Stimulated activated CD4-positive, alpha-beta T cell treated with anti-CD3 and anti-CD28 coated beads, Interleukin-2, amount 100 ng/mL, for 24 hours (primary cell): ENCODE measurements around the gene MAP7.
"Not testable (repeated sequence)": the region's sequence is repeated elsewhere in the genome, so short reads cannot be mapped to it uniquely, and the experiment has no call there.

Source experiments
- DNase-seq, 2 donors: peaks; one replicate each; pipeline ENCODE4 v3.0.0-alpha.2; 2020

The MAP7 gene

DNA sequence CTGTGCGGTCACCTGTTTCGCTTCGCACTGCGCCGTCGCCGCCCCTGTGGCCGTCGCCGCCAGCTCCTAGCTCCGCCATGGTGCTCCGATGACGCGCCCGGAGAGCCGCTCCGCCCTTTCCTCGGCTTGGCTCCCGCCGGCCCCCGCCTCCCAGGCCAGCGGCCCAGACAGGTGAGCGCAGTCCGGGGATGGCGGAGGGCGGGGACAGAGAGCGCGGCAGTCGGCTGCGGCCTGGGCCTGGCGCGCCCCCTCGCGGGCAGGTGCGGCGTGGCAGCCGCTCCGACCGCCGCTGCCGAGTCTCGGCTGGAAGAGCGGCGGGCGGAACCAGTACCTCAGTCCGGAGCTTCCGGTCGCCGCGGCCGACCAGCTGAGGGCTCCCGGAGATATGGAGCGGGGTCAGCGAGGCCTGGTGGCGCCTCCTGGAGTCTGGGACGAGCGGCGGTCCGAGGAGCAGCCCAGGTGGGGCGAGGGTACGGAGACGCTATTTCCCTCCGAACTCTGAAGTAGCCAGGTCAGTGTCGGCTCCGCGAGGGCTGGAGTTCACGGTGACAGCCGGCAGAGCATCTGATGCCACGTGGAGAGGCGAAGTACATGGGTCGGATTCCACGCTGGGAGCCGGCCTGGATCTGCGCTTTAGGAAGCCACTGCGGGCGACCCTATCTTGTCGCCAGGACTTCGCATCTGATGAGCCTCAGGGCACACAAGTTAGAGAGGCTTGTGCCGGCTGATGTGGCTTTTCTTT, at the start of gene MAP7:
Gene MAP7, minus strand, starts transcription at position 93 of the 742 bp plus-strand sequence. Its CDS starts 14 bp downstream, at position 79.
- peak; percentile 60 to 74 for DNase-seq

DNA sequence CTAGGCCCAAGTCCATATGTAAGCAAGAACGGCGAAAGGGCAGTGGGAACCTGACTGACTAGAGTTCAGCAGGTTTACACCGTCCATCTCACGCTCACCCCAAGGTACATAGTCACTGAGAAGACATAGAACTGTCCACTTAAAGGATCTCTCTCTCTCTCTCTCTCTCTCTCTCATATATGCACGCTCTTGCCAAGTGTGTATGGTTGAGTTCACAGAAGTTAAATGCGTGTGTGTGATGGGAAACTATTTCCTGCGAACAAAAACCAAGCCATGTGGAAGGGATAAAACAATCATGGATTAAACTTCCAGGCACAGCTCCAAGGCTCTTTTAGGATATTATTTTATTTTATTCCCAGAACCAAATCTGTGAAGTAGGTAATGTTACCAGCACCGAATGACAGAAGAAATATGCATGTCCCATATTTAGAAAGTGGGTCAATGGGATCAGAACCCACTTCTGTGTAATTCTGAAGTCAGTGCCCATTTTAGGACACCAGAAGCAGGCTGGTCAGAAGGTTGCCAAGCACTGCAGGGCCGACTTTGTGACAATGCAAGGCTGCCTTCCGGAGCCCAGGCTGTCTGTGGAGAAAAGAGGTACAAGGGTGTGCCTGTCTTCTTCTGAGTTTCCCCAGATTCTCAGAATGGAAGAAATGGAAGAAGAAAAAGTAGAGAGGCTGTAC, 49.2 kb upstream of the MAP7 start:
- no peak for DNase-seq

DNA sequence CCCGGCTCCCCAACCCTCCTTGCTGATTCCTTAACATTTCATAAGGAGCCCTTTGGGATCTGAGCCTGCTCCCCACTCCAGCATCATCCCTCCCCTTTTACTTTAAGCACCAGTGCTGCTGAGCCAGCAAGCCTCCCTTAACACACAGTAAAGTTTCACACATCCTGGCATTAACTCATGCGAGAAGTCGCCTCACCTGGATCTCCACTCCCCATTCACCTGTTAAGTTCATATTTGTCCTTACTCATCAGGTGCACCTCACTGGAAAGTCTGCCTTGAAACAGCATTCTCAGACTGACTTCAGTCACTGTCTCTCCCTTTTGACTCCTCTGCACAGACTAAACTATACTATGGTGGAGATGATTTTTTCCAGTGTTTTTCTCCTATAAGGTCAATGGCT, 47.8 kb upstream of the MAP7 start:
- DNase-seq, result no peak

DNA sequence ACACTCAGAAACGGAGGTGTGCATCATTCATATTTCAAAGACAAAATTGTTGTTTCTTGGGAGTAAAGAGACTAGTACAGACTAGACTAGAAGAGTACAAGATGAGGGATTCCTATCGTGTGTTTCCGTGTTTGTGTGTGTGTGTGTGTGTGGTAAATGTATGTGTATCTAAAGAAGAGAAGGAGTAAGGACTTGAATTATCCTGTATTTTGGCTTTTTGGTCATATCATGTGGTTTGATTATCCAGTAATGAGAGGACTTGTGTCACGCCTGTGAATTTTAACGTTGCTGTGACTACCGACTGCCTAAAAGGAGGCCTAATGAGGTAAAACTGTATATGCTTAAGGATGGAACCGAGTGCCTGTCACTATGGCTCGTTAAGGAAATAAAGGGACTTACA, 44.4 kb upstream of the MAP7 start:
- no peak for DNase-seq

DNA sequence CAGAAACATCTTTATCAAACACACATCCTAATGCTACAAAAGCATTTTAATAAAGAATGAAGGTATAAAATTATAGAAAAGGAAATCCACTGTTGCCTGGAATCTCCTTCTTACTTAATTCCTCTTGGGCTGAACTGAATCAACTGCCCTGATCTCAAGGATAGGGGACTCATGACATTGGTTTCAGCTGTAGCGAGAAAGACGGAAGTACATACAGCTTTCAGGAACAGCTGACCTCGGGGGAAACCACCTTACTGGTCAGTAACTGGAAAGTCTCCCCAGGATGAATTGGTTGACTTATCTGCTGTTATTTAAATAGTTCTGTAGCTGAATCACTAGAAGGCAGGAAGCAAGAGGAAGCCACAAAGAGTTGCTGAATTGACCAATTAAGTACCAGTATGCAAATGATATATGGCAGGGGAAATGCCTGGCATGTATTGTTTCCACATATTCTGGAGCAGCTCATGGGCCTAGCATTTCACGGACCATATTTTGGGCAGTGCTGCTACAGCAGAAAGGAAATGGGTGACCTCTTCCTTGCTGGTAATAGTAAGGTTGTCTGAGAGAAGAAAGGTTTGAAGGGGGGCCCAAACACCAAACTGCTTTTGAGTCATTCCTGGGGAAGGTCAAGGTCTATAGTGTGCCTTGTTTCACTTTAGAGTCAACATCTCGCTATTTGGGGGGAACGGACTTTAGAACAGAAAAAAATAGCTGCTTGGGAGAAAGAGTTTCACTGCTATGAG, 43.7 kb upstream of the MAP7 start:
- peak; percentile 39 to 41 for DNase-seq

DNA sequence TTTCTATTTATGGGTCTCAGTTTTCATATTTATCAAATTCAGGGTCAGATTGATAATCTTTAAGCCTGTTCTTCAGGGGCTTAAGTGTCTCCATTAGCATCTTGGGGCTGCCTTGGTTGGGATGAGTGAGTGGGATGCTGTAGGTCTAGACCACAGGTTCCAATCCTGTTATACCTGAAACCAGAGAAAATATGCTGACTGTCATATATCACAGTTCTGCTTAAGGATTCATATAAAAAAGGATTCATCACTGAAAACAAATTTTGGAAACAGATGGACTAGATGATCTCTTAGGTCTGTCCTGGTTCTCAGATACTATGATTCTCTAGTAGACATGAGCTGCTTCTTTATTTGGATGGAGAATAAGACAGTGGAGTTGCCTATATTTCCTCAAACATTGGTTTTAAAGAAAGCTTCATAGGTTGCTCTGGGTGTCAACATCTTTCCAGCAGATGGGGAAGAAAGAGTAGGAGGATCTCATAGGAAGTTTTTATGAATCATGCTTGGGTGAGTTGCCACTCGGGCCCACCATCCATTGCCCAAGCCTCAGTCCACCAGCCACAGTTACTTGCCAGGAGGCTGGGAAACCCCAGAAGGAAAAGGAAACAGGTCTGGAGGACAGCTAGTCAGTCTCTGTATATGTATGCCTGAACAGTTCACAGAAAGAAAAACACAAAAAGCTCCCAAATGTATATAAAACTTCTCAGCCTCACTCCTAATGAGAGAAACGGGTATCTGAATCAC, 42.9 kb upstream of the MAP7 start:
- no peak for DNase-seq

DNA sequence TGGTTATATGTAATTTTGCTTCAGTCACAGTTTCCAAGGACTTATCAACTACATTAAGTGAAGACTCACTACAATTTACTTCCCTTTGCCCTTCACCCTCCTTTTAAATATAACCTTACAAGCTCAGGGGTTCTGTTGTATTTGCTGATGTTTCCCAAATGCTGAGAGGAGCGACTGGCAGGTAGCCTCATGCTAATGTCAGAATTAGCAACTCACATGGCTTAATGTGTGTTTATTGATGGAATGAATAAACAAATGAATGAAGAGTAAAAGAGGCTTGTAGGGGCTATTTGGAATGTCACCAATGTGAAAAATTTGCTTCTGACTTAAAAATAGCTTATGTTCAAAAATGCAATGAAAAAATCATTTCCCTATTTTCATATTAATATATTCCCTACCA, 41.4 kb upstream of the MAP7 start:
- DNase-seq, result no peak

DNA sequence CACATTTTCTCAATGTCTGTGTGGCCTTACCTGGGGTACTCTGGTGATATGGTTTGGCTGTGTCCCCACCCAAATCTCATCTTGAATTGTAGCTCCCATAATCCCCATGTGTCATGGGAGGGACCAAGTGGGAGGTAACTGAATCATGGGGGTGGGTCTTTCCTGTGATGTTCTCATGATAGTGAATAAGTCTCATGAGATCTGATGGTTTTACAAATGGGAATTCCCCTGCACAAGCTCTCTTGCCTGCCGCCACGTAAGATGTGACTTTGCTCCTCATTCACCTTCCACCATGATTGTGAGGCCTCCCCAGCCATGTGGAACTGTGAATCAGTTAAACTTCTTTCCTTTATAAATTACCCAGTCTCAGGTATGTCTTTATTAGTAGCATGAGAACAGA, 40.6 kb upstream of the MAP7 start:
- DNase-seq, result not testable (repeated sequence)

DNA sequence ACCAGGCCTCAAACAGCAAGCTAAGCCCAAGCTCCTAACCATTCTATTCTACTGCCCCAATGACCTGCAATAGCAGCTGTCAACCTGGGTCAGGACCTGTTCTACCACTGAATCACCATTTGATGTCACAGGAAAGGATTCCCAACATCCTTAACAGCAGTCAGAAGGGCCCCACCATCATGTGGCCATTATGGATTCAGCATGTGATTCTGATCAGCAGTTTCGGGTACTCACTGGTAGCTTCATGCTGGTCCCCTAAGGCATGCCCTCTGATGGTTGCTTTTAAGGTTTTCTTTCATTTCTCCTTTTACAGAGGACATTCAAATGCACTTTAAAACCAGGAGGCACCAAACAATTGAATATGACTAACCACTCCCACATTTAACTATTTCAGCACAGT, 37.3 kb upstream of the MAP7 start:
- DNase-seq, result no peak

DNA sequence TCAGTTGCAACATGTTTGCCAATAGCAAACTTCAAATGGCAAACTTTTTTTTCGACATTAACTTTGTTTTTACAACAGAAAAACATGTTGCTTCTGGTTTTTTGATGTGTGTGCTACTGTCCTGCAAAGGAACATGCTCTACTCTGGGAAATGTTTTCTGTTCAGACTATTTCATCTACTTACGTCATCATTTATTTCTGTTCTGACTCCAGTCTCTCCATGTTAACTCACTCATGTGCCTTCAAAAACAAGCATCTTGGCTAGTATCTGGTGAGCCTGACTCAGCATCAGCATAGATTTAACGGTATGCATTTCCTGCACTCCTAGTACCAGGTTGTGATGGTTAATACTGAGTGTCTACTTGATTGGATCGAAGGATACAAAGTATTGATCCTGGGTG, 36.1 kb upstream of the MAP7 start:
- DNase-seq, result no peak

DNA sequence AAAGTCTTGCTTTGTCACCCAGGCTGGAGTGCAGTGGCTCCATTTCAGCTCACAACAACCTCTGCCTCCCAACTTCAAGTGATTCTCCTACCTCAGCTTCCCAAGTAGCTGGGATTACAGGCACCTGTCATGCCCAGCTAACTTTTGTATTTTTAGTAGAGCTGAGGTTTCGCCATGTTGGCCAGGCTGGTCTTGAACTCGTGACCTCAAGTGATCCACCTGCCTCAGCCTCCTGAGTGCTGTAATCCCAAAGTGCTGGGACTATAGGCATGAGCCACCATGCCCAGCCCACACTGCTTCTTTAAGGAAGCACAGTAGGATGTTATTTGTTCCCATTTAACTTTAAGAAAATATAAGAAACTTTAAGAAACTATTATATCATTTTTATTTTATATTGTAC, 35.3 kb upstream of the MAP7 start:
- not testable (repeated sequence) for DNase-seq

DNA sequence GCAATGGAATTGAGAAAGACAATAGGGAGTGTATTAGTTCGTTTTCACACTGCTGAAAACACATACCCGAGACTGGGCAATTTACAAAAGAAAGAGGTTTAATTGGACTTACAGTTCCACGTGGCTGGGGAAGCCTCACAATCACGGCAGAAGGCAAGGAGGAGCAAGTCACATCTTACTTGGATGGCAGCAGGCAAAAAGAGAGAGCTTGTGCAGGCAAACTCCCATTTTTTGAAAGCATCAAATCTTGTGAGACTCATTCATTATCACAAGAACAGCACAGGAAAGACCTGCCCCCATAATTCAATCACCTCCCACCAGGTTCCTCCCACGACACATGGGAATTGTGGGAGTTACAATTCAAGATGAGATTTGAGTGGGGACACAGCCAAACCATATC, 34.1 kb upstream of the MAP7 start:
- DNase-seq, result not testable (repeated sequence)

DNA sequence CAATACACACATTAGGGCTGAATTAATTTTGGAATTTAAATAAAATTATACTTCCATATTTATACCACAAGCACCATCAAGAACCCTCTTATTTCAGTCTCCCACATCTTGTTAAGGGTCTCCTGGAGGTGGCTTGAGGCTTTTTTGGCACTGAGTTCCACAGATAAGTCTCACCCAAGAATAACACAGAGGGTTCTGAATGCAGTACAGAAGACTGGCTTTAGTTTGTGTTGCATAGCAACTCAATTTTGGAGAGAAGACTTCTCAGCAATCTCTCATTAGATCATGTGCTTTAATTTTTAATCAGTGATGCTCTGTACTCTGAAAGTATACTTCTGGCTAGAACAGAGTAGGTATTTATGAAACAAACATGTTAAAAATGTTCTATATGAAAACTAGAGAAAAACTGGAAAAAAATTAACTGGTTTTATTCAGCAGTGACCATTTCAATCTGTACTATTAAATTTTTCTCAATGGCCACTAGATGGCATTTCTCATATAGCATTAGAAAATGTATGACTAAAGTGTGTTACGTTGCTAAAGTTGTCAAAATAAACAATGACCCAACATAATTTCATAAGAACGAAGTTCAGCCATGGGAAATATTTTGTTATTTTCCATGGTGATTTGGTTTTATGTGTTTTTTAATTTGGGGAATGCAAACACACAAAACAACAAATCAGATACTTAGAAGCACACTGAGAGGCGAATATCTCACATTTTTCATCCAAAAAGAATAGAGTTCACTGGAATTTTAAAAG, 32.7 kb upstream of the MAP7 start:
- no peak for DNase-seq

DNA sequence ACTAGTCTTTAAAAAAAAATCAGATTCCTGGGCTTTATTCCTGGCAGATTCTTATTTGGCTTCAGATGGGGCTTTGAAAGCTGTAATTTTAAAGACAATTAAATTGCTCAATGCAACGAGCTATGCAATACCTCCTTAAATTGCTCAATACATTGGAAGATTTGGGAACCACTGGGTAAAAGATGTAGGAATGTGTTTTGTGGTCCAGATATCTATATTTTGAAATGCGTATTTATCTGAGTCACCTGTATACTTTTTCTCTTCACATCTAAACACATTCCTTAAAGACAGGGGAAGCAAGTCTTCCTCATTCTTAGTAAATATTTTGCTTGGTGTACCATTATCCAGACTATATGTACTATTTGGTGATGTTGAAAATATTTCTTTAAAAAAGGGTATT, 29.6 kb upstream of the MAP7 start:
- DNase-seq, result no peak

DNA sequence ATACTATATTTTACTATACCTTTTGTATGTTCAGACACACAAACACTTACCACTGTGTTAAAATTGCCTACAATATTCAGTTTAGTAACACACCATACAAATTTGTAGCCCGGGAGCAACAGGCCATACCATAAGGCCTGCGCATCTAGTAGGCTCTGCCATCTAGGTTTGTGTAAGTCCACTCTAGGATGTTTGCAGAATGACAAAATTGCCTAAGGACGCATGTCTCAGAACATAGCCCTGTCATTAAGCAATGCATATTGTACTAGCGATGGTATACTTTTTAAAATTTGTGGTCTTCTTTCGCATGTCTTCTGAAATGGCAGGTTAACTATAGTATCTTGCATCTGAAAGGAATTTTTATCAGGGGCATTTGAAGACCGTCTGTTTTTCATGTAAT, 26.6 kb upstream of the MAP7 start:
- no peak for DNase-seq

DNA sequence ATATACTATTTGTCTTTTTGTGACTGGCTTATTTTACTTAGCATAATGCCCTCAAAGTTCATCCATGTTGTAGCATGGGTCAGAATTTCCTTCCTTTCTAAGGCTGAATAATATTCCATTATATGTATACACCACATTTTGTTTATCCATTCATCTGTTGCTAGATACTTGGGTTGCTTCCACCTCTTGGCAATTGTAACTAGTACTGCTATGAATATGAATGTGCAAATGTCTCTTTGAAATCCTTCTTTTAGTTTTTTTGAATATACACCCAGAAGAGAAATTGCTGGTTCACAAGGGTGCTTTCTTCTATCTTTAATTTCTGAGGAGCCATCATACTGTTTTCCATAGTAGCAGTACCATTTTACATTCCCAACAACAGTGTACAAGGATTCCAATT, 21.3 kb upstream of the MAP7 start:
- DNase-seq, result no peak

DNA sequence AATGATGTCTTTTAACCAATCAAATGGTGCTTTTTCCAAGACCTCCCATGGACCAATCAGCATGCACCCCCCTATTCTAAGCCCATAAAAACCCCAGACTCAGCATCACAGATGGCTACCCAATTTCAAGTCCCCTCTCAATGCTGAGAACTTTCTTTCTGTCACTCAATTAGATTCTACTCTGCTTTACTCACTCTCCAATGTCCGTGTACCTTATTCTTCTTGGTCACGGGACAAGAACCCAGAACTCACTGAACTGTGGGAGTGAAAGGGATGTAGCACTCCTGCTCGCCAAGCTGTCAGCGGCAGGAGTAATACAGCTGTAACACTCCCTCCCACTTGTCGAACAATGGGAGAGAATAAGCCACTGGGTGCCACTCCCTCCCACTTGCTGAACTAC, 20.8 kb upstream of the MAP7 start:
- DNase-seq, result no peak

DNA sequence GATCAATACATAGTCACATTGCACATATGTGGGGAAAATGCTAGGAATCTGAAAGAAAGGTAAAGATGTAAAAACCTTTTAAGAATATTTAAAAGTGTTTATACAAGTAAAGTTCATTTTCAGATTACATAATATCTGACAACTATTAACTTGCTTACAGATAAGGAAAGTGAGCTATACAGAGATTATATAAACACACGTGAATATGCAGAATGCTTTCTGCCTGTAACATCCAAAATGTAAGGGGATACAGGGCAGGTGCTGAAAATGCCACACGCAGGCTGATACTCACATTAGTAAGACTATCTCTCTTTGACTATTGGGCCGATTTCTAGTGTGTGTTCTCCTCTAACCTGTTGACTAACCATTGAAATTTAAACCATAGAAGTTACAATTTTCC, 17.9 kb upstream of the MAP7 start:
- no peak for DNase-seq

DNA sequence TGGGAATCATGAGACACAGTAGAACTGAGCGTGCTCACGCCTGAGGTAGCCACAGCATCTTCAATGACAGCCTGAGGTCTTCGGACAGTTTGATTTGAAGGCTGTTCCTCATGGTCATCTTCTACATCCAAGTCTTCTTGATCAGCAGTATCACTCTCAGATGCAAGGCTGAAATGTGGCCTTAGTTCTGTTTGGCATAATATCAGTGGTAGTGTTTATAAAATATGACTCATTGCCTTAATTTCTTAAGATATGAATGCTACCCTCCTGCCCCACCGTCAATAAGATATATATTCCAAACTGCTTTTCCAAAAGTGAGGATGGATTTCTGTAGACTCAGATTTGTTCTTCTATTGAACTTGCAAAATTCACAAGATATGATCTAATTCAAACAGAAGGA, 17.5 kb upstream of the MAP7 start:
- DNase-seq, result no peak

DNA sequence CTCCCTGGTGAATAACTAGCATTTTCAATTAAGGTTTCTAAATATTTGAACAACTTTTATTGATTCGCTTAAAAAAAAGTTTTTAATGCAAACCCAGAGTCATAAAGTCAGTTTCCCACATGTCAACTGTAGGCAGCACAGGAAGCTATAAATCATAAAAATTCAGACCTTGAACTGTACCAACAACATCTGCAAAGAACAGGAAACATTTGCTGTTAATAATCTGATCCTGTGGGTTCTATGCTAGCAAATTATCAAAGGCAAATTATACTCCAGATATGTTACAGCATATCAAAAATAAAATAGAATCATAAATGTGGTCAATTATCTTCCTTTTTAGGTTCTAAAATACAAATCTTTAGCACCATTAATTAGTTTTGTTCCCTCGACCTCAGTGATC, 16.6 kb upstream of the MAP7 start:
- DNase-seq, result no peak

DNA sequence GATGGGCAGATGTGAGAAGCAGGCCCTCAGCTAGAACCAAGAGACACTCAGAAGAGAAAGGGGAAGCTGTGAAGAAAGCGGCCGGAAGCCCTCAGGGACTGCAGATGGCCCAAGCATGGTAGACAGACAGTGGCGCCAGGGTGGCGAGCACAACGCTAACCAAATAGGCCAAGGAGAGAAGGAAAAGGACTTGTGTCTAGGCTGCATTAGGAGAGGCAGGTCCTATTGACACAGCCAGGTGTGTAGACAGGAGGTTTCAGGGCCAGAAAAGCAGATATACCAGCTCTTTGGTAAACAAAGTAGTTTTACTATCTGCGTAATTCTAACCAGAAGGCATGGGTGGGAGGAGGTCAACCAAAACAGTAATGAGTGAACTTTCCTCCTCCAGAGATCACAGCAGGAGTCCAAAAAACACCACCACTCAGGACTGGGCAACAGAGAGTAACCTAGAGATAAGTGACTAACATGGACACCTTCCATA, 15.8 kb upstream of the MAP7 start:
- DNase-seq, result no peak

DNA sequence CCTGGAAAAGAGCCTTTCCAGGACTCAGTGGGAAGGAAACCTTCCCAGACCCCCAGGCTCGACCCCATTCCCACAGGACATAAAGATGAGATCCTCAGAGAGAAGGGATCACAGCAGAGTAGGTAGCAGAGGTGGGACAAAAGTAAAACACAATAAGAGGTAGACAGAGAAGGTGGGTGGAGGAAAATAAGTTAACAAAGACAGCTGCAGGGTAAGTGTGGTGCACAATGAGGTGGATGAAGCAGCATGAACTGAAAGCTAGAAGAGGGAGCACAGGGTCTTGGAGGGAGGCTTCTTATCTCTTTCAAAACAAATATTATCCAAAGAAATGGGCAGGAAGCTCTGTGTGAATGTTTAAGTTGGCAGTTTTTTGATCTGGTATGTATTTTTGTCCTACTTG, 14.0 kb upstream of the MAP7 start:
- DNase-seq, result no peak
